GM19193 (cell line): ENCODE measurements around the gene ODAD3.

Experiments
- POLR2A ChIP-seq: IDR thresholded peaks from 4 replicates; pipeline ENCODE4 v1.6.1; 2011; ENCODE audit not compliant: insufficient read depth, insufficient read length; ENCODE audit errors: extremely low read depth

ODAD3 gene

DNA sequence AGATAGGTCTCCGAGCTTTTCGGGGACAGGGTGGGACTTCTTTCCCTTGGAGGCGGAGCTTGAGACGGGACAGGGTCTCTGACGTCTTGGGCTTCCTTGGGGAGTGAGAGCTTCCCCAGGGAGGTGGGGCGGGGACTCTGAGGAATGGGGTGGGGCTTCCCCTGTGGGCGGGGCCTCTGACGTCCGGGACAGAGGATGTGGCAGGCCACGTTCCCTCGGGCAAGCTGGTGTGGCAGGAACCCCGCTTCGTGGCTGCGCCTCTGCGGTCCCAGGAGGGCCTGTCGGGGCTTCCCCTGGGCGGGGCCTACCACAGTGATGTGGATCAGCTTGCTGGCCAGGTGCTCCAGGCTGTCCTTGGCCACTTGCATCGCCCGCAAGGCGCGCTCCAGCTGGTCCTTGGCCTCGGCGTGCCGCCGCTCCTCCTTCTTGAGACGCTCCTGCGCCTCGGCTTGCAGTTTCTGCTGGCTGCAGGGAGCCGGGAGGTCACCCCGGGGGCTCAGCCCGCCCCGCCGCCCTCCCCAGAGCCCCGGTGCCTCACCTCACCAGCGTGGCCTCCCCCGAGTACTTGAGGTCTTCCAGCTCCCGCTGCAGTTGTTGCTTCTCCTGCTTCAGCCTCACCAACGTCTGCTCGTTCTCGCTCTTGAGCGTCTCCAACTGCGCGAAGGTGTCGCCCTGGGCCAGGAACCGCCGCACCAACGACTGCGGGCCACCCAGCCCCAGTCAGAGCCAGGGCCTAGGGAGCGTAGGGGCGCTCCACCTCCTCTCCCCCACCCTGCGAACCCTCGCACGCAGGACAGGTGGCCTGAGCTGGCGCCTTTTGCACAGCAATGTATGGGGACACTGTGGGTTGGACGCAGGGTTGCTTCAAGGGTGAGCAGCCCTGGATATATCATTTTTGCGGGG is 12.5 kb downstream of the ODAD3 start:
- no peak for TF ChIP-seq POLR2A

DNA sequence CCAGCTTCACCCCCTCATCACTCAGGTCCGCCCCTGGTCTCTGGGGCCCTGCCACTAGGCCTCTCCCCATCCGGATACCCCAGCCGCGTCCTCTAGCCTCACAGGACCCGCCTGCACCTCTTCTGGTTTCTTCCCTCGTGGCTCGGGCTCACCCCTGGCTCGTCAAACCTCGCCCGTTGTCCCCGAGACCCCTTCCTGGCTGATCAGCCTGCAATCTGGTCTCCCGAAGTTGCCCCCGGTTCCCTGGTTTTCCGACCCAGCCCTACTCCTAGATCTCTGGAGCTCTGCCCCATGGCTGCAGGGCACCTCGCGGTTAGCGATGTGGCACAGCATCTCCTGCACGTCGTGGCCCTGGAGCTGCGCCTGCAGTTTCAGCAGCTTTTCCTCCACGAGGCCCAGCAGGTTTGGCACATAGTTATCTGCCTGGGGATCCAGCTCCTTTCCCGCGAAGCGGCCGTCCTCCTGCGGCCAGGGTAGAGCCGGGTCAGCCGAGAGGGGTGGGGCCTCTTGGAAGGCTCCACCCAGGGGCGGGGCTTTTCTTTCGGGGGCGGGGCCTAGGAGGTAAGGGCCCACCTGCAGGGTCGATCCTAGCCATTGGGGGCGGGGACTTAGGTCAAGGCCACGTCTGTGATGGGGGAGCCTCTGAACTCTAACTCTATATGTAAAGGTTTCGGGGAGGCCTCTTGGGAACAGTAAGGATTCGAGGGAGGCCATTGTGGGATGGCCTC is 13.4 kb downstream of the ODAD3 start:
- TF ChIP-seq POLR2A: no peak

DNA sequence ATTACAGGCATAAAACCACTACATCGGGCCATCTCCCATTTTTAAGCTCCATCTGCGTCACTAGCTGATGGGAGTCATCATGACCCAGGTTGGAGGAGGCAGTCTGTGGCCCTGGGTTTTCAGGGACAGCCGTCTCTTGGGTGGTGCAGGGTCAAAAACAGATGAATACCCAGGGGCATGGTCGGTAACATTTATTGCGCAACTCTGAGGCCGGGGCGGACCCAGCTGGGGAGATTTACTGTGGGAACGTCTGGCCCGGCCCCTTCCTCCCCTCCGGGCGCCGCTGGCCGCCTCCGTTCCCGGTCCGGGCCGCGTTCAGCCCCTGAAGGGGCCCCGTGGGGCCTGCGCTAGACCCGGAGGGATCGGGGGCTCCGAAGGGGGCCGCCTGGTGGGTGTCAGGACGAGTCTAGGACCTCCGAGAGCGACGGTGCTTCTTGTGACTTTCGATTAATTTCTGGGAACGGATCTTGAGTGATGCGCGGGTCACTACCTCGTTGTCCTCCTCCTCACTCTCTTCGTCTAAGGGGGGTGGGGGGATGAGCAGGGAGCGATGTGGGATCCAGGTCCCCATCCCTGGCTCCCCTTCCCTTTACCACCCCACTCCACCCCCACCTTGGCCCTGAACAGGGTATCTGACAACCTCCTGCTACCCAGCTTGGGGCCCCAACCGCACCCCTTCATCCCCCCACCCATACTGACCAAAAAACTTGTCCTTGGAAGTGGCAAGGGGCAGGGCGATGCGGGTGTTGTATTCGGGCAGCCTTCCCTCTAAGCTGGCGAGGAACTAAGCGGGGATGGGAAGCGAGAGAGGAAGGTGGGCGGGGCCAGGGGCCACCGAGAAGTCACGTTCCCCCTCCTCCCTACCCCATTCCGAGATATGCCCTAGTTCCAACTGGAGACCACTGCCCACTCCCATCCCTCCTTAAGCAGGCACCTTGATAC is 14.2 kb downstream of the ODAD3 start:
- TF ChIP-seq POLR2A: no peak

DNA sequence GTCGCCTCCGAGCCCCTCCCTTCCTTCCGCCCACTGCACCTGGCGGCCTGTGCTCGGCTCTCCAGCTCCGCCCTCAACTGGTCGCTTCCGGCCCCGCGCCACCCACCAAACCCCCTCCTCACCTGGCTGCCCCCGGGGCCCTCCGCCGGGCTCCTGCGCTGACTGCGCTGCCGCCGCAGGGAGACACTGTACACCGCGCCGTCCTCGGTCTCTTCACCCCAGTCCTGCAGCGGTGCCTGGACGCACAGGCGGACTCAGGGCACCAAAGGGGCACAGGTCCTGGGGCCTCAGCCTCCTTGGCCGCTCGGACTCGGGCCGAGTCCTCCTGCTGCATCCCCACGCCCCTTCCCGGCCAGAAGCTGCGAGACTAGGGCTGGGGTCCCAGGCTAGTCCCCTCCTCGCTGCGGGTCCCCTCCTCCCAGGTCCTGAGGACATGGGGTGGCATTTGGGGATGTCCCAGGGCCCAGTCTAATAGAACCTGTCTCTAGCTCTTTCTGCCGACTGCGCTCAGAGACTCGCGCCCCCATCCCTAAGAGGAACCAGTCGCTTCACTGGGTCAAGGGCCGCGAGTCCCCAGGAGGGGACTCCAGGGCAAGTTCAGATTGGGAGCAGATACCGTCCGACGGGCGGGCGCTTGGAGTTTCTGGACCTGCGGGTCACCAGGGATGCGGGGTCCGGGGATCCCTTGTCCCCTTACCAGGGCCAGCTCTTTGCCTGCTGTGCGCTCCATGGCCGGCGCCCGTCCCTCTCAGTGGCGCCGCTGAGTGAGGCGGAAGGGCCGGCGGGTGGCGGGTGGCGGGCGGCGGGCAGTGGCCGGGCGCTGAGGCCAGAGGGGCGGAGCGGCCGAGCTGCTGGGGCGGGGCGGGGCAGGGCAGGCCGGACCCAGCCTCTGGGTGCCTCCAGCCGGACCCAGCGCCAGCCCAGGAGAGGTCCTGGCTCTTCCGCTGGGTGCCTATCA is 16.1 kb downstream of the ODAD3 start, which contains the start of gene RGL3:
Gene RGL3, minus strand, starts transcription at position 766 of the 958 bp plus-strand sequence. Its CDS starts 36 bp downstream, at position 730.
- no peak for TF ChIP-seq POLR2A

- no peak for TF ChIP-seq POLR2A
Observed at GRCh38 chr19:11418094-11418548, 16.8 kb downstream of the ODAD3 start.

DNA sequence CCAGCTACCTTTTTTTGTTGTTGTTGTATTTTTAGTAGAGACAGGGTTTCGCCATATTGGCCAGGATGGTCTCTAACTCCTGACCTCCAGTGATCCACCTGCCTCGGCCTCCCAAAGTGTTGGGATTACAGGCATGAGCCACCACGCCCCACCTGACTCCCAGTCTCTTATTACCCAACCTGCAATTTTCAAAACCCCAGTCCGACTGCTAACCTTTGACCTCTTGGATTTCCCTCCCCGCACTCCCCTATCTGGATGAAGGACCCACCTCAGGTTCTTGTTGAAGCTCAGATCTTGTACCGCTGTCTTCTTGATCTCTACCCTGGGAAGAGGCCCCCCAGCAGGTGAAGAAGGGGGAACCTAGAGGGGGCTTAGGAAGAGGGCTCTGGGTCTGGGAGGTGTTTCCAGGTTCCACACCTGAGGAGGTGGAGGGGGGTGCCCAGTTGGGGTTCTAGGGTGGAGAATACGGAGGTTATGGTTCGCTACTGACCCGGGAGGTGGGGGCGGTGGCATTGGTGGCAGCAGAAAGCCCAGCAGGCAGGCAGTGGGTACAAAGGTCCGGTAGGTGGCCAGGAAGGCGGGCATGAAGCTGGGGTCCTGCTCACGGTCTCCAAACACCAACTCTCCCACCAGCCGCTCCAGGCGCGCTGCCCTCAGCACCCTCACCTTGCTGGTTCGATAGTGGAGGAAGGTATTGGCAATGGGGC is 18.4 kb downstream of the ODAD3 start:
- no peak for TF ChIP-seq POLR2A

DNA sequence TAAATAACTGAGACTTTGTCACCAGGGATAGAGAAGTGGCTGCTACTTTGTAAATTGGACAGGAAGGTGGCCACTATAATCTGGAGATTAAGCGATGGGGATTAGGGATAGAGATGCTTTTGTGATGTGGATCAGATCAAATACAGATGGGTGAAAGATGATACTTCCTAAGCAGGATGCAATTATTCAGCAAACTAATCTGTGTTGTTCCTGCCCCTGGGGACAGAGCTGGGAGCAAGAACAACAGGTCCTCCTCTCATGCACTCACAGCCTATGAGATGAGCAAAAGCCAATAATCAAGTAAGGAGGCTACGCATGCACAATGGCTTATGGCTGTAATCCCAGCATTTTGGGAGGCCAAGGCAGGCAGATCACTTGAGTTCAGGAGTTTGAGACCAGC is 20.4 kb downstream of the ODAD3 start:
- TF ChIP-seq POLR2A: no peak

- TF ChIP-seq POLR2A: no peak
Observed at GRCh38 chr19:11410682-11411081, 24.2 kb downstream of the ODAD3 start.

- TF ChIP-seq POLR2A: no peak
Observed at GRCh38 chr19:11408591-11408990, 26.3 kb downstream of the ODAD3 start.

DNA sequence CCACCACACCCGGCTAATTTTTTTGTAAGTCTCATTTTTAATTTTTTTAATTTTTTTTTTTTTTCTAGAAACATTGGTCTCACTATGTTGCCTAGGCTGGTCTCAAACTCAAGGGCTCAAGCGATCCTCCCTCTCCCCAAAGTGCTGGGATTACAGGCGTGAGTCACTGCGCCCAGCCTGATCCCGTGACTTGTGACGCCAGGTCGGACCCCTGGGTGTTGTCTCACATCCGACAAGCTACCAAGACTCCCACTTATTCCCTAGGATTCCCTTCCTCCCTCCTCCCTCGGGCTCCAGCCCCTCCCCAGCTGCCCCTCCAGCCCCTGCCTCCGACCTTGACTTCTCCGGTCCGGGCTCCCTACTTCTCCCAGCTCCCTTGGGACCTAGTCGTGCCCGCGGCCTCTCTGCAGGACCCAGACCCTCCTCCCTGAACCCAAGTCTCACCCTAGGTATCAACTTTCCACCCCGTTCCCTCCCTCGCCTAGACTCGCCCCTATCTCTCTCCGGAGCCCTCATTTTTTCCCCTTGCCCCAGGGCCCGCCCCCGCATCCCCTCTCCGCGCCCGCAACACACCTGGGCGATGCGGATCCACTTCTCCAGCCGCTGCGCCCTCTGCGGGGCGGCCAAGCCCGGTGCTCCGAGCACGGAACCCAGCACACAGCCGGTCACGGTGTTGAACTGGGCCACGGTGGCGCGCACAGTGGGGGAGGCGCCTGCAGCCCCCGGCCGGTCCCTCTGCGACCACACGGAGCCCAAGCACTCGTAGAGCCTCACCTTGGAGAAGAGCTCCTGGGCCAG is 28.9 kb downstream of the ODAD3 start:
- no peak for TF ChIP-seq POLR2A

- TF ChIP-seq POLR2A: no peak
Observed at GRCh38 chr19:11404588-11405222, 30.2 kb downstream of the ODAD3 start.
